Fibroblast of mammary gland (primary cell): ENCODE data around the gene BTN1A1.
"Not testable (repeated sequence)": the region's sequence is repeated elsewhere in the genome, so short reads cannot be mapped to it uniquely, and the experiment has no call there.

ENCODE experiments used
- DNase-seq: peaks from one replicate; pipeline ENCODE4 v3.0.0-alpha.2; 2010; ENCODE audit warnings: low read depth
- H3K4me3 ChIP-seq: 2 replicates; pipeline ENCODE4 v1.5.1; 2011; ENCODE audit warnings: low read depth, mild to moderate bottlenecking, low read length, moderate library complexity; ENCODE audit not compliant: control insufficient read depth
- CTCF ChIP-seq: conservative IDR thresholded peaks from 2 replicates; pipeline ENCODE4 v1.5.1; 2011; ENCODE audit warnings: low read depth, low read length, inconsistent platforms; ENCODE audit not compliant: control insufficient read depth, insufficient read depth

The BTN1A1 gene

GRCh38 chr6:26544473-26544872 is 44.4 kb downstream of the BTN1A1 start:
- no peak for TF ChIP-seq CTCF
- DNase-seq: no peak
- H3K4me3 ChIP-seq: no peak overlapping the region

GRCh38 chr6:26545627-26546026 is 45.5 kb downstream of the BTN1A1 start:
- TF ChIP-seq CTCF: no peak
- no peak for DNase-seq
- no peak overlapping the region for H3K4me3 ChIP-seq

GRCh38 chr6:26547363-26547762 is 47.3 kb downstream of the BTN1A1 start:
- not testable (repeated sequence) for H3K4me3 ChIP-seq, DNase-seq

- peak; percentile 11 for TF ChIP-seq CTCF
- H3K4me3 ChIP-seq: peak overlapping the region; percentile 71
- DNase-seq: peak; percentile 57
Observed at GRCh38 chr6:26550250-26550993, 50.3 kb downstream of the BTN1A1 start.

- no peak for TF ChIP-seq CTCF
- no peak overlapping the region for H3K4me3 ChIP-seq
- DNase-seq: no peak
Observed at GRCh38 chr6:26552205-26552604, 52.1 kb downstream of the BTN1A1 start.

- DNase-seq: no peak
- no peak for TF ChIP-seq CTCF
- peak overlapping the region; percentile 67 for H3K4me3 ChIP-seq
Observed at GRCh38 chr6:26552640-26553188, 52.6 kb downstream of the BTN1A1 start.

GRCh38 chr6:26553264-26553634 is 53.1 kb downstream of the BTN1A1 start:
- peak; percentile 75 for DNase-seq
- peak overlapping the region; percentile 67 for H3K4me3 ChIP-seq
- TF ChIP-seq CTCF: no peak
